DOHH2 (cell line): ENCODE data around the gene HIPK2.
"Not testable (repeated sequence)": the region's sequence is repeated elsewhere in the genome, so short reads cannot be mapped to it uniquely, and the experiment has no call there.

Source experiments
- H3F3A ChIP-seq: fragments of 200-600 bp; sonication (generic), shearing (Covaris generic); 2 replicates; pipeline ENCODE4 v1.6.0; 2016; ENCODE audit warnings: antibody characterized with exemption, mild to moderate bottlenecking; ENCODE audit not compliant: control insufficient read depth, insufficient read depth
- H3K27ac ChIP-seq: fragments of 200-600 bp; sonication (generic); 2 replicates; pipeline ENCODE4 v1.5.1; 2014; ENCODE audit warnings: low read depth, mild to moderate bottlenecking, low read length, moderate library complexity
- H3K27me3 ChIP-seq: fragments of 200-600 bp; sonication (generic); 2 replicates; pipeline ENCODE4 v1.6.1; 2014; ENCODE audit warnings: mild to moderate bottlenecking, low read length, mixed read lengths; ENCODE audit not compliant: control insufficient read depth
- H3K36me3 ChIP-seq: fragments of 200-600 bp; sonication (generic); 2 replicates; pipeline ENCODE4 v1.6.1; 2014; ENCODE audit warnings: mild to moderate bottlenecking, low read length, moderate library complexity, mixed read lengths; ENCODE audit not compliant: control insufficient read depth
- H3K4me1 ChIP-seq: fragments of 200-600 bp; sonication (generic); 2 replicates; pipeline ENCODE4 v1.6.1; 2014; ENCODE audit warnings: mild to moderate bottlenecking, low read length, mixed read lengths; ENCODE audit not compliant: control insufficient read depth
- H3K4me2 ChIP-seq: fragments of 200-600 bp; sonication (generic); 2 replicates; pipeline ENCODE4 v1.6.0; 2014; ENCODE audit warnings: mild to moderate bottlenecking, low read length, moderate library complexity
- H3K4me3 ChIP-seq: fragments of 200-600 bp; sonication (generic); 2 replicates; pipeline ENCODE4 v1.5.1; 2014; ENCODE audit warnings: mild to moderate bottlenecking, low read length, mixed read lengths
- H3K79me2 ChIP-seq: fragments of 200-600 bp; sonication (generic); 2 replicates; pipeline ENCODE4 v1.6.1; 2014; ENCODE audit warnings: mild to moderate bottlenecking, low read length, mixed read lengths; ENCODE audit not compliant: control insufficient read depth
- H3K9me2 ChIP-seq: fragments of 200-600 bp; sonication (generic); replicated peaks from 2 replicates; pipeline ENCODE4 v1.6.1; 2014; ENCODE audit warnings: mild to moderate bottlenecking, low read length, mixed read lengths; ENCODE audit not compliant: control insufficient read depth
- H3K9me3 ChIP-seq: fragments of 200-600 bp; sonication (generic); 2 replicates; pipeline ENCODE4 v1.6.1; 2014; ENCODE audit warnings: antibody characterized with exemption, low read length, mixed read lengths; ENCODE audit not compliant: control insufficient read depth, insufficient read depth
- H4K20me1 ChIP-seq: fragments of 200-600 bp; sonication (generic); 2 replicates; pipeline ENCODE4 v1.6.0; 2014; ENCODE audit warnings: low read depth, mild to moderate bottlenecking, antibody characterized with exemption, low read length, moderate library complexity; ENCODE audit not compliant: control insufficient read depth, insufficient read depth
- CTCF ChIP-seq: fragments of 200-600 bp; sonication (generic); IDR thresholded peaks from one replicate; pipeline ENCODE4 v1.5.1; 2014; ENCODE audit warnings: antibody characterized with exemption, mild to moderate bottlenecking, low read depth, low read length; ENCODE audit not compliant: poor library complexity, severe bottlenecking
- EZH2phosphoT487 ChIP-seq: fragments of 200-600 bp; sonication (generic); IDR thresholded peaks from 2 replicates; pipeline ENCODE4 v1.6.1; 2017; ENCODE audit warnings: borderline replicate concordance, mild to moderate bottlenecking, antibody characterized with exemption, low read length, moderate library complexity, mixed read lengths

The HIPK2 gene

GRCh38 chr7:139674341-139674740 is 103.5 kb downstream of the HIPK2 start:
- H3K4me1 ChIP-seq: no peaks in the 10 kb centered on the region
- no peaks in the 10 kb centered on the region for H3K79me2 ChIP-seq
- no peak for TF ChIP-seq EZH2phosphoT487
- no peak for TF ChIP-seq CTCF
- H3K36me3 ChIP-seq: no peaks in the 10 kb centered on the region
- H3K27me3 ChIP-seq: peaks cover 44% of the 10 kb centered on the region
- no peaks in the 10 kb centered on the region for H3K9me3 ChIP-seq
- no peaks in the 10 kb centered on the region for H4K20me1 ChIP-seq
- H3K4me2 ChIP-seq: no peak overlapping the region
- H3K9me2 ChIP-seq: no peaks in the 10 kb centered on the region
- H3K27ac ChIP-seq: no peak overlapping the region
- no peaks in the 10 kb centered on the region for H3F3A ChIP-seq
- no peak overlapping the region for H3K4me3 ChIP-seq

- H3K9me3 ChIP-seq: no peaks in the 10 kb centered on the region
- no peaks in the 10 kb centered on the region for H3K36me3 ChIP-seq
- no peaks in the 10 kb centered on the region for H3K79me2 ChIP-seq
- H3F3A ChIP-seq: no peaks in the 10 kb centered on the region
- peaks cover 48% of the 10 kb centered on the region for H3K27me3 ChIP-seq
- no peak overlapping the region for H3K4me2 ChIP-seq
- no peaks in the 10 kb centered on the region for H3K9me2 ChIP-seq
- no peak overlapping the region for H3K4me3 ChIP-seq
- TF ChIP-seq EZH2phosphoT487: no peak
- no peak for TF ChIP-seq CTCF
- no peaks in the 10 kb centered on the region for H4K20me1 ChIP-seq
- no peaks in the 10 kb centered on the region for H3K4me1 ChIP-seq
- H3K27ac ChIP-seq: no peak overlapping the region
Measured at GRCh38 chr7:139673762-139674161, 104.0 kb downstream of the HIPK2 start.

- H3K36me3 ChIP-seq: no peaks in the 10 kb centered on the region
- H3K4me1 ChIP-seq: no peaks in the 10 kb centered on the region
- H4K20me1 ChIP-seq: no peaks in the 10 kb centered on the region
- H3K27ac ChIP-seq: no peak overlapping the region
- TF ChIP-seq EZH2phosphoT487 (peak; percentile 42; the same call in 1 of the 2 replicates), CTCF (no peak)
- H3K79me2 ChIP-seq: no peaks in the 10 kb centered on the region
- no peak overlapping the region for H3K4me3 ChIP-seq
- no peak overlapping the region for H3K4me2 ChIP-seq
- H3F3A ChIP-seq: no peaks in the 10 kb centered on the region
- no peaks in the 10 kb centered on the region for H3K9me3 ChIP-seq
- no peaks in the 10 kb centered on the region for H3K9me2 ChIP-seq
- peaks cover 48% of the 10 kb centered on the region for H3K27me3 ChIP-seq
Measured at GRCh38 chr7:139673230-139673629, 104.6 kb downstream of the HIPK2 start.

- Histone ChIP-seq H3K27ac (no peak overlapping the region), H4K20me1 (no peaks in the 10 kb centered on the region), H3K9me3 (no peaks in the 10 kb centered on the region), H3K4me3 (no peak overlapping the region), H3K36me3 (no peaks in the 10 kb centered on the region), H3K27me3 (peaks cover 48% of the 10 kb centered on the region), H3K9me2 (no peaks in the 10 kb centered on the region), H3K4me2 (no peak overlapping the region), H3K79me2 (no peaks in the 10 kb centered on the region), H3K4me1 (no peaks in the 10 kb centered on the region), H3F3A (no peaks in the 10 kb centered on the region)
- TF ChIP-seq CTCF: no peak
- no peak for TF ChIP-seq EZH2phosphoT487
Measured at GRCh38 chr7:139671967-139672366, 105.8 kb downstream of the HIPK2 start.

- not testable (repeated sequence) for H3K4me2 ChIP-seq, H3K9me2 ChIP-seq, H4K20me1 ChIP-seq, H3F3A ChIP-seq, H3K4me3 ChIP-seq, H3K9me3 ChIP-seq, H3K79me2 ChIP-seq, H3K4me1 ChIP-seq, H3K36me3 ChIP-seq, H3K27ac ChIP-seq
- peaks cover 42% of the 10 kb centered on the region for H3K27me3 ChIP-seq
Measured at GRCh38 chr7:139670662-139671061, 107.1 kb downstream of the HIPK2 start.
